SU-DHL-6 (cell line): ENCODE data around the gene COPS7A.

Experiments used
- H2AFZ ChIP-seq: fragments of 200-600 bp; sonication (generic); 2 replicates; pipeline ENCODE4 v1.6.1; 2014; ENCODE audit warnings: low read depth, mild to moderate bottlenecking, moderate library complexity, mixed read lengths, antibody characterized with exemption, low read length; ENCODE audit not compliant: severe bottlenecking
- H3F3A ChIP-seq: fragments of 200-600 bp; shearing (Covaris generic); 2 replicates; pipeline ENCODE4 v1.6.0; 2016; ENCODE audit warnings: antibody characterized with exemption, mild to moderate bottlenecking; ENCODE audit not compliant: insufficient read depth
- H3K27ac ChIP-seq: fragments of 200-600 bp; sonication (generic); 2 replicates; pipeline ENCODE4 v1.5.1; 2016; ENCODE audit warnings: low read depth, mild to moderate bottlenecking, low read length, moderate library complexity, mixed read lengths
- H3K27me3 ChIP-seq: fragments of 200-600 bp; sonication (generic), shearing (Covaris generic); 2 replicates; pipeline ENCODE4 v1.6.0; 2014; ENCODE audit warnings: mild to moderate bottlenecking, low read length
- H3K36me3 ChIP-seq: fragments of 200-600 bp; sonication (generic); 2 replicates; pipeline ENCODE4 v1.6.1; 2014; ENCODE audit warnings: mild to moderate bottlenecking, low read length, mixed read lengths
- H3K4me2 ChIP-seq: fragments of 300-600, 200-600 bp; shearing (Covaris generic), sonication (generic); 2 replicates; pipeline ENCODE4 v1.6.0; 2014; ENCODE audit warnings: low read length, low read depth, mild to moderate bottlenecking; ENCODE audit not compliant: poor library complexity, severe bottlenecking
- H3K4me3 ChIP-seq: fragments of 200-600 bp; sonication (generic); 2 replicates; pipeline ENCODE4 v1.5.1; 2014; ENCODE audit warnings: antibody characterized with exemption, low read length, mild to moderate bottlenecking, mixed read lengths; ENCODE audit not compliant: insufficient read depth, poor library complexity, severe bottlenecking
- H3K79me2 ChIP-seq: fragments of 200-600 bp; sonication (generic); 2 replicates; pipeline ENCODE4 v1.6.1; 2014; ENCODE audit warnings: mild to moderate bottlenecking, low read length, moderate library complexity; ENCODE audit not compliant: insufficient read depth
- H3K9ac ChIP-seq: fragments of 200-600 bp; sonication (generic); 2 replicates; pipeline ENCODE4 v1.7.0; 2014; ENCODE audit warnings: mild to moderate bottlenecking, low read length
- H3K9me2 ChIP-seq: fragments of 200-600 bp; sonication (generic); replicated peaks from 2 replicates; pipeline ENCODE4 v1.6.1; 2014; ENCODE audit warnings: low read length; ENCODE audit not compliant: insufficient read depth
- H3K9me3 ChIP-seq: fragments of 200-600 bp; sonication (generic); 2 replicates; pipeline ENCODE4 v1.6.1; 2014; ENCODE audit warnings: low read length, mixed read lengths; ENCODE audit not compliant: insufficient read depth
- H4K20me1 ChIP-seq: fragments of 200-600 bp; sonication (generic); 2 replicates; pipeline ENCODE4 v1.6.1; 2014; ENCODE audit warnings: low read depth, mild to moderate bottlenecking, antibody characterized with exemption, low read length, moderate library complexity, mixed read lengths
- EZH2phosphoT487 ChIP-seq: fragments of 200-600 bp; sonication (generic), shearing (Covaris generic); conservative IDR thresholded peaks from 2 replicates; pipeline ENCODE4 v1.6.1; 2018; ENCODE audit warnings: mild to moderate bottlenecking, antibody characterized with exemption, low read length, moderate library complexity, mixed read lengths
- TF ChIP-seq, protein P1 (sequence below): fragments of 200-600 bp; sonication (generic); IDR thresholded peaks from one replicate; pipeline ENCODE4 v1.5.1; 2017; ENCODE audit warnings: antibody characterized with exemption, mild to moderate bottlenecking, low read length, moderate library complexity; ENCODE audit not compliant: insufficient read depth, poor library complexity, severe bottlenecking

COPS7A gene

DNA sequence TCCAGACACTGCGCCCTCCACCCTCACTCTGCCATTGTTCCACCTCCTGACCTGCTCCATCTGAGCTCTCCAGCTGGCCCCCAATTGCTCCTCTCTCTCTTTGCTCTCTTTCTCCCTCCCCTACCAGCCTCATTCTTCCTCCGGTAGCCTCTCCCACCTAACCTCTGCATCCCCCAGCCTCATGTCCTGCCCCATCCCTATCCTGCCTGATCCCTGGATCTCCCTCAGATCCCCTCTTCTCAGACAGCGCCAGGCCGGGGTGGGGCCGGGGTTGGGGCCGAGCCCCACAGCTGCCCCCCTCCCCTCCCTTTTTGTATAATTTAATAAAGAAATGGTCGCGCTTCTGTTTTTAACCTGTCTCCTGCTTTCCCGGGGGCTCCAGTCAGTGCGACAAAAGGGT, 46.8 kb downstream of the COPS7A start:
- H3K9ac ChIP-seq, result no peak overlapping the region
- TF ChIP-seq, protein P1, sequence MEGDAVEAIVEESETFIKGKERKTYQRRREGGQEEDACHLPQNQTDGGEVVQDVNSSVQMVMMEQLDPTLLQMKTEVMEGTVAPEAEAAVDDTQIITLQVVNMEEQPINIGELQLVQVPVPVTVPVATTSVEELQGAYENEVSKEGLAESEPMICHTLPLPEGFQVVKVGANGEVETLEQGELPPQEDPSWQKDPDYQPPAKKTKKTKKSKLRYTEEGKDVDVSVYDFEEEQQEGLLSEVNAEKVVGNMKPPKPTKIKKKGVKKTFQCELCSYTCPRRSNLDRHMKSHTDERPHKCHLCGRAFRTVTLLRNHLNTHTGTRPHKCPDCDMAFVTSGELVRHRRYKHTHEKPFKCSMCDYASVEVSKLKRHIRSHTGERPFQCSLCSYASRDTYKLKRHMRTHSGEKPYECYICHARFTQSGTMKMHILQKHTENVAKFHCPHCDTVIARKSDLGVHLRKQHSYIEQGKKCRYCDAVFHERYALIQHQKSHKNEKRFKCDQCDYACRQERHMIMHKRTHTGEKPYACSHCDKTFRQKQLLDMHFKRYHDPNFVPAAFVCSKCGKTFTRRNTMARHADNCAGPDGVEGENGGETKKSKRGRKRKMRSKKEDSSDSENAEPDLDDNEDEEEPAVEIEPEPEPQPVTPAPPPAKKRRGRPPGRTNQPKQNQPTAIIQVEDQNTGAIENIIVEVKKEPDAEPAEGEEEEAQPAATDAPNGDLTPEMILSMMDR, result no peak
- no peak for TF ChIP-seq EZH2phosphoT487
- no peak overlapping the region for H3K27ac ChIP-seq
- no peaks in the 10 kb centered on the region for H3F3A ChIP-seq
- no peak overlapping the region for H3K4me3 ChIP-seq
- no peaks in the 10 kb centered on the region for H3K9me3 ChIP-seq
- no peak overlapping the region for H3K4me2 ChIP-seq
- no peaks in the 10 kb centered on the region for H3K79me2 ChIP-seq
- H2AFZ ChIP-seq, result no peak overlapping the region
- H3K27me3 ChIP-seq, result no peaks in the 10 kb centered on the region
- no peaks in the 10 kb centered on the region for H4K20me1 ChIP-seq
- no peaks in the 10 kb centered on the region for H3K9me2 ChIP-seq
- H3K36me3 ChIP-seq, result no peaks in the 10 kb centered on the region

DNA sequence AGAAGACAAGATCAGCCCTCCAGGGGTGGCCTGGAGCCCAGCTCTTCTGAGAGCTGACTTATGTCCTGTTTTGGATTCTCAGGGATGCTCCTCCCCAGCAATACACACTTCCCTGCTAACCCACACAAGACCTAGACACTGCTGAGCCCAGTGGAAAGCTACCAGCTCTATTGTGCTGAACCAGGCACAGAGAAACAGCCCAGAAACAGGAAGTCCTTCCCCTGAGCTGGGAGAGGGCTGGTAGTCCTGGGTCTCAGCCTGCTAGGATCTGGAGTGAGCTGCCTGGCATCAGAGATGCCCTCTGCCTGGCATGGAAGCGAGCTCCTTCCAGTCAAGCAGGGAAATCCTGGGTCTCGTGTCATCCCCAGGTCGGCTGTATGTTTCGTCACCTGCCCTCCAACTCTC, 47.2 kb downstream of the COPS7A start:
- no peaks in the 10 kb centered on the region for H3K79me2 ChIP-seq
- no peak overlapping the region for H3K27ac ChIP-seq
- no peaks in the 10 kb centered on the region for H3K9me3 ChIP-seq
- no peaks in the 10 kb centered on the region for H3K27me3 ChIP-seq
- no peak overlapping the region for H3K4me2 ChIP-seq
- H3K36me3 ChIP-seq, result no peaks in the 10 kb centered on the region
- no peak overlapping the region for H3K9ac ChIP-seq
- no peak overlapping the region for H3K4me3 ChIP-seq
- H4K20me1 ChIP-seq, result no peaks in the 10 kb centered on the region
- H3K9me2 ChIP-seq, result no peaks in the 10 kb centered on the region
- no peak overlapping the region for H2AFZ ChIP-seq
- no peaks in the 10 kb centered on the region for H3F3A ChIP-seq
- TF ChIP-seq, protein P1, result no peak
- no peak for TF ChIP-seq EZH2phosphoT487

- H3K4me3 ChIP-seq, result no peak overlapping the region
- no peaks in the 10 kb centered on the region for H3K27me3 ChIP-seq
- no peak overlapping the region for H3K27ac ChIP-seq
- no peak overlapping the region for H3K9ac ChIP-seq
- H3F3A ChIP-seq, result no peaks in the 10 kb centered on the region
- H3K9me3 ChIP-seq, result no peaks in the 10 kb centered on the region
- no peak overlapping the region for H2AFZ ChIP-seq
- H3K36me3 ChIP-seq, result no peaks in the 10 kb centered on the region
- H3K9me2 ChIP-seq, result no peaks in the 10 kb centered on the region
- no peak overlapping the region for H3K4me2 ChIP-seq
- no peak for TF ChIP-seq EZH2phosphoT487
- TF ChIP-seq, protein P1, result no peak
- H3K79me2 ChIP-seq, result no peaks in the 10 kb centered on the region
- H4K20me1 ChIP-seq, result no peaks in the 10 kb centered on the region
Observed at GRCh38 chr12:6771509-6772330, 47.9 kb downstream of the COPS7A start.
